C4-2B (cell line): Measurements from ENCODE around the gene GDI1.
"Not testable (repeated sequence)": the region's sequence is repeated elsewhere in the genome, so short reads cannot be mapped to it uniquely, and the experiment has no call there.

Experiments
- ZFX ChIP-seq: fragments of 450-650 bp; IDR thresholded peaks from 2 replicates; pipeline ENCODE4 v1.6.1; 2017
- TF ChIP-seq, protein P1 (sequence below): fragments of 450-650 bp; conservative IDR thresholded peaks from 2 replicates; pipeline ENCODE4 v1.5.1; 2017; ENCODE audit warnings: mild to moderate bottlenecking

DNA sequence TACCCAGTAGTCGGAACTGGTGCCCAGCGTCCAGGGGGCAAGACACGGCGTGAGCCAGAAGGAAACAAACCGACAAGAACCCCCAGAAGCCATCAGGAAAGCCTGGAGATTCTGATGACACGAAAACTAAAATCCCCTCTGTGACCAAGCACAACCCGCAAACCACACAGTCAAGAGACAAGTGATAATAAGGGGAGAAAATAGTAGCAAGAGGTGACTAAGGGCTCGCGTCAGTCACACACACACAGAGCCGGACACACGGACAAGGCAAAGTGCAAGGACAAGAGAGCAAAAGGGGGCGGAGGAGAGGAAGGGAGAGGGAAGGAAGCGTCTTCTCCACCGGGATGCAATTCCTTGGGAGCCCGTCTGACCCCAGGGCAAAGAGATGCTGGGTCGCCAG is 48.3 kb upstream of the GDI1 start:
- TF ChIP-seq, protein P1, sequence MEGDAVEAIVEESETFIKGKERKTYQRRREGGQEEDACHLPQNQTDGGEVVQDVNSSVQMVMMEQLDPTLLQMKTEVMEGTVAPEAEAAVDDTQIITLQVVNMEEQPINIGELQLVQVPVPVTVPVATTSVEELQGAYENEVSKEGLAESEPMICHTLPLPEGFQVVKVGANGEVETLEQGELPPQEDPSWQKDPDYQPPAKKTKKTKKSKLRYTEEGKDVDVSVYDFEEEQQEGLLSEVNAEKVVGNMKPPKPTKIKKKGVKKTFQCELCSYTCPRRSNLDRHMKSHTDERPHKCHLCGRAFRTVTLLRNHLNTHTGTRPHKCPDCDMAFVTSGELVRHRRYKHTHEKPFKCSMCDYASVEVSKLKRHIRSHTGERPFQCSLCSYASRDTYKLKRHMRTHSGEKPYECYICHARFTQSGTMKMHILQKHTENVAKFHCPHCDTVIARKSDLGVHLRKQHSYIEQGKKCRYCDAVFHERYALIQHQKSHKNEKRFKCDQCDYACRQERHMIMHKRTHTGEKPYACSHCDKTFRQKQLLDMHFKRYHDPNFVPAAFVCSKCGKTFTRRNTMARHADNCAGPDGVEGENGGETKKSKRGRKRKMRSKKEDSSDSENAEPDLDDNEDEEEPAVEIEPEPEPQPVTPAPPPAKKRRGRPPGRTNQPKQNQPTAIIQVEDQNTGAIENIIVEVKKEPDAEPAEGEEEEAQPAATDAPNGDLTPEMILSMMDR, result not testable (repeated sequence)
- not testable (repeated sequence) for TF ChIP-seq ZFX
